Neural crest cell (in vitro differentiated cells): ENCODE results near the gene CEACAM18. TPM values are rescaled to one million over a fixed set of nuclear protein-coding genes. Genes with fewer than 3 reads are reported as not detected.
"Not testable (repeated sequence)": the region's sequence is repeated elsewhere in the genome, so short reads cannot be mapped to it uniquely, and the experiment has no call there.

Experiments
- DNase-seq: peaks from one replicate; pipeline ENCODE4 v3.0.0; 2021; ENCODE audit warnings: low read depth, mixed read lengths, low spot score
- H3K27ac Mint-ChIP-seq: one replicate; pipeline ENCODE4 v1.8.0; 2021; ENCODE audit warnings: mild to moderate bottlenecking, mixed read lengths; ENCODE audit not compliant: unreplicated experiment
- H3K27me3 Mint-ChIP-seq: 2 replicates; pipeline ENCODE4 v1.8.0; 2021; ENCODE audit warnings: low read depth, mild to moderate bottlenecking, mixed read lengths
- H3K36me3 Mint-ChIP-seq: 2 replicates; pipeline ENCODE4 v1.8.0; 2021; ENCODE audit warnings: low read depth, mild to moderate bottlenecking, mixed read lengths
- H3K4me1 Mint-ChIP-seq: 2 replicates; pipeline ENCODE4 v1.8.0; 2021; ENCODE audit warnings: mixed read lengths
- H3K4me3 Mint-ChIP-seq: one replicate; pipeline ENCODE4 v1.8.0; 2021; ENCODE audit warnings: mild to moderate bottlenecking, mixed read lengths
- H3K9me3 Mint-ChIP-seq: 2 replicates; pipeline ENCODE4 v1.8.0; 2021; ENCODE audit warnings: mixed read lengths
- total RNA-seq: library from RNA; stranded (reverse); gene quantifications from 2 replicates; pipeline ENCODE4 v1.2.1, GENCODE V29; 2021
- TF ChIP-seq, protein P1 (sequence below): fragments of 200-600 bp; sonication (generic); conservative IDR thresholded peaks from 2 replicates; pipeline ENCODE4 v1.5.0; 2021; ENCODE audit warnings: antibody characterized with exemption, mild to moderate bottlenecking

CEACAM18 gene
- total RNA-seq, 1 donor from 2014 or later, result not detected

GRCh38 chr19:51489113-51489512 lies 10.8 kb downstream of the CEACAM18 start:
- Mint-ChIP-seq H3K27ac (no peak overlapping the region), H3K9me3 (peaks cover 5% of the 10 kb centered on the region), H3K4me1 (no peaks in the 10 kb centered on the region), H3K36me3 (no peaks in the 10 kb centered on the region), H3K27me3 (peaks cover 61% of the 10 kb centered on the region), H3K4me3 (no peak overlapping the region)
- TF ChIP-seq, protein P1, sequence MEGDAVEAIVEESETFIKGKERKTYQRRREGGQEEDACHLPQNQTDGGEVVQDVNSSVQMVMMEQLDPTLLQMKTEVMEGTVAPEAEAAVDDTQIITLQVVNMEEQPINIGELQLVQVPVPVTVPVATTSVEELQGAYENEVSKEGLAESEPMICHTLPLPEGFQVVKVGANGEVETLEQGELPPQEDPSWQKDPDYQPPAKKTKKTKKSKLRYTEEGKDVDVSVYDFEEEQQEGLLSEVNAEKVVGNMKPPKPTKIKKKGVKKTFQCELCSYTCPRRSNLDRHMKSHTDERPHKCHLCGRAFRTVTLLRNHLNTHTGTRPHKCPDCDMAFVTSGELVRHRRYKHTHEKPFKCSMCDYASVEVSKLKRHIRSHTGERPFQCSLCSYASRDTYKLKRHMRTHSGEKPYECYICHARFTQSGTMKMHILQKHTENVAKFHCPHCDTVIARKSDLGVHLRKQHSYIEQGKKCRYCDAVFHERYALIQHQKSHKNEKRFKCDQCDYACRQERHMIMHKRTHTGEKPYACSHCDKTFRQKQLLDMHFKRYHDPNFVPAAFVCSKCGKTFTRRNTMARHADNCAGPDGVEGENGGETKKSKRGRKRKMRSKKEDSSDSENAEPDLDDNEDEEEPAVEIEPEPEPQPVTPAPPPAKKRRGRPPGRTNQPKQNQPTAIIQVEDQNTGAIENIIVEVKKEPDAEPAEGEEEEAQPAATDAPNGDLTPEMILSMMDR, result no peak
- no peak for DNase-seq

GRCh38 chr19:51490676-51491075 lies 12.3 kb downstream of the CEACAM18 start:
- no peak overlapping the region for H3K27ac Mint-ChIP-seq
- peaks cover 4% of the 10 kb centered on the region for H3K9me3 Mint-ChIP-seq
- H3K27me3 Mint-ChIP-seq, result peaks cover 57% of the 10 kb centered on the region
- no peaks in the 10 kb centered on the region for H3K4me1 Mint-ChIP-seq
- H3K4me3 Mint-ChIP-seq, result no peak overlapping the region
- DNase-seq, result no peak
- TF ChIP-seq, protein P1, result no peak
- H3K36me3 Mint-ChIP-seq, result no peaks in the 10 kb centered on the region

DNA sequence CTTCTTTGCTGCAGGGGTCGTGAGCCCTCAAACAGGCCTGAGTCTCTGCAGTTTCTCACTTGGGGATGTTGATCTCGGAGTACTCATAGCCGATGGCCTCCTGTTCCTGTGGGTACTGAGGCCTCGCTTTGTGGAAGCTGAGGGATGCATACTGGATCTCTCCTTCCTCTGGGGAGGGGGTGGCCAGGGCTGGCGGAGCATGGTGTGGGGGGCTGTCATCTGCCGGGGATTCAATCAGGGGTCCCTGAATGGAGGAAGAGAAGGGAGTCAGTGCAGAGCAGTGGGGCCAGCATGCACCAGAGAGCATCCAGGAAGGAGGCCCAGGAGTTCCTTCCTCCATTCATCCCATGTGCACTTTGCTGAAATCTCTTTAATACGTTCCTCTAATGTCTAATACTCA lies 13.2 kb downstream of the CEACAM18 start:
- Mint-ChIP-seq H3K36me3 (no peaks in the 10 kb centered on the region), H3K9me3 (no peaks in the 10 kb centered on the region), H3K4me3 (no peak overlapping the region), H3K27ac (no peak overlapping the region), H3K4me1 (no peaks in the 10 kb centered on the region), H3K27me3 (peaks cover 52% of the 10 kb centered on the region)
- TF ChIP-seq, protein P1, result no peak
- DNase-seq, result no peak

GRCh38 chr19:51493776-51494175 lies 15.4 kb downstream of the CEACAM18 start:
- no peaks in the 10 kb centered on the region for H3K9me3 Mint-ChIP-seq
- TF ChIP-seq, protein P1, result no peak

DNA sequence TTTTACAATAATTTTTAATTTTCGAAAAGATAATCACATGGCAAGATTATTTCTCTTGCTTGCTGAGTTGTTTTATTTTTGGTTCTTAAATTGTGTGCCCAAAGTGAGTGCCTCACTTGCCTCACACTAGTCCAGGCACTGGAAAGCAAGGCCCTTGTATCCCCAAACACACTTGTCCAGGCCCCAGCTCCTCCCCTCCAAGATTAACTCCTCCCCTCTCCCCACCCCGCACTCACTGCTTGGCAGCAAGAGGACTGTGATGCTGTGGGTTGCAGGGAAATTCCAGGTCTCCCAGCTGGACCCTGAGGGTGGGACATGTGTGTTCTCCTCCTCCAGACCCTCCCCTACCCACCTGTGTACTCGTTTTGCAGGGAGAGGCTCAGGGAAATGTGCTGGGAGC lies 19.3 kb downstream of the CEACAM18 start:
- no peaks in the 10 kb centered on the region for H3K36me3 Mint-ChIP-seq
- no peak overlapping the region for H3K27ac Mint-ChIP-seq
- no peak for DNase-seq
- TF ChIP-seq, protein P1, result no peak
- no peaks in the 10 kb centered on the region for H3K4me1 Mint-ChIP-seq
- no peak overlapping the region for H3K4me3 Mint-ChIP-seq
- H3K27me3 Mint-ChIP-seq, result peaks cover 48% of the 10 kb centered on the region
- H3K9me3 Mint-ChIP-seq, result no peaks in the 10 kb centered on the region

More at GRCh38 chr19:51493776-51494175, 15.4 kb downstream of the CEACAM18 start:
- Mint-ChIP-seq H3K4me1 (no peaks in the 10 kb centered on the region), H3K27me3 (peaks cover 65% of the 10 kb centered on the region), H3K4me3 (no peak overlapping the region), H3K36me3 (no peaks in the 10 kb centered on the region), H3K27ac (no peak overlapping the region)
- no peak for DNase-seq

GRCh38 chr19:51500931-51501330 lies 22.6 kb downstream of the CEACAM18 start:
- DNase-seq, H3K9me3 Mint-ChIP-seq, H3K4me1 Mint-ChIP-seq, H3K27ac Mint-ChIP-seq, H3K36me3 Mint-ChIP-seq, H3K4me3 Mint-ChIP-seq: not testable (repeated sequence)
- peaks cover 50% of the 10 kb centered on the region for H3K27me3 Mint-ChIP-seq
